HG03064 (cell line): Measurements from ENCODE around the gene RPL18.

Experiments
- ATAC-seq: cut with Tn5 transposase; IDR thresholded peaks from one replicate; pipeline ENCODE4 v1.9.1; 2021; ENCODE audit warnings: low read depth; ENCODE audit not compliant: unreplicated experiment

Gene RPL18

DNA sequence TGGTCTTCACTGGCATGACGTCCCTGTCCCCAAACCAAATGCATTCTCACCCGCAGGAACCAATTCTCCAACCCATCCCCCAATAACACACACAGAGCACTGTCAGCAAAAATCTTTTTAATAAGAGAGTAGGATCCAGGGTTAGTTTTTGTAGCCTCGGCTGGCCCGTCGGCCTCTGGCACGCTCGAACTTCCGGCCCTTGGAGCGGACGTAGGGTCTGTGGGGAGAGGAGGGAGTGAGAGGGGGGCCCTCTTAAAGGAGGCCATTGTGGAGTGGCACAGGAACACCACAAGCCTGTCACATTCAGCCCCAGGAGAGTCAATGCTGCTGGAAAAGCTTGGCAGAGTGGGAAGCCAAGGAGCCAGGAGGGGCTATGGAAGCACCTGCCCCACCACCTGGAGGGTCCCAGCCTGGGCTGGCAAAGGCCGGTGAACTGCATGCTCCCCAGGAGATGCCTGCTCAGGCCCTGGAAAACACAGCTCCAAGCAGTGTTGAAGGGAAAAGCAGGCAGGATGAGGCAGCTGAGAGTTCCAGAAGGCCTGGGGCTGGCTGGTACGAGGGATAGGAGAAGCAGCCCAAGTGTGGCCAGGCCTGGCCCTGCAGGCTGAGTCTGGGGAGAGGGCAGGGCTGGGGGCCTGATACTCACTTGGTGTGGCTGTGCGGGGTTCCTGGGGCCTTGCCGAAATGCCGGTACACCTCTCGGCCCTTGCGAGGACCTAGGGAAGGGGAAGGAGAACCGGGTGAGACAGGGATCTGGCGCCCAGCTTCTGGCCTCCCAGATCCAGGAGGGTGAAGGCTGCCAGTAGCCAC is 3.5 kb downstream of the RPL18 start:
- ATAC-seq: no peak

- no peak for ATAC-seq
Measured at GRCh38 chr19:48614436-48615230, 4.3 kb downstream of the RPL18 start, which contains the start of gene FAM83E. FAM83E (minus strand) TSS chr19:48615076; CDS start chr19:48613372, 1,704 bp downstream.

DNA sequence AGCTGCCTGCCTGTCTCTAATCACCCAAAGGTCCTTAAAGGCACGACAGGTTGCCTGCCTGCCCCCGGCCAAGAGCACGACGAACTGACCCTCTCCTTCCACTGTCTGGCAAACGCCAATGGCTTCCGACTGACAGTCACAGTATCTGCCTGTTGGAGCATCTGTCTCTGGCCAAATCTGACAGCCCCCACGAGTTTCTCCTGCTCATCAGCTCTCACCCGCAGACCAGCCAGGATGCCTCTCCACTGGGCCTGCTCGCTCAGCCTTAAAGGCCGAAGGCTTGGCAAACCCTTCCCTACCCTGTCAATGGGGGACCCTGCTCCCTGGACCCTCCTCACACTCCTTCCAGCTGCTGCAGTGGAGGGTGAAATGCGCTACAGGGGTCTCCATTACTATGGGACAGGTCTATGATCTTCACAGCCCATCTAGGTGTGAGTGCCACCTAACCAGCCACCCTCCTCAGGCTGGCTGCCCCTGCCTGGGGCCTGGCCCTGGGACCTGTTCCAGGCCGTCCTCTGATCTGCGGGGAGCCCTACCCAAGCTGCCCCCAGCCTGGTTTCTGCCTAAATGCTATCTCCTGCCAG is 5.0 kb downstream of the RPL18 start:
- no peak for ATAC-seq

- ATAC-seq: no peak
Measured at GRCh38 chr19:48613024-48613851, 5.7 kb downstream of the RPL18 start.

DNA sequence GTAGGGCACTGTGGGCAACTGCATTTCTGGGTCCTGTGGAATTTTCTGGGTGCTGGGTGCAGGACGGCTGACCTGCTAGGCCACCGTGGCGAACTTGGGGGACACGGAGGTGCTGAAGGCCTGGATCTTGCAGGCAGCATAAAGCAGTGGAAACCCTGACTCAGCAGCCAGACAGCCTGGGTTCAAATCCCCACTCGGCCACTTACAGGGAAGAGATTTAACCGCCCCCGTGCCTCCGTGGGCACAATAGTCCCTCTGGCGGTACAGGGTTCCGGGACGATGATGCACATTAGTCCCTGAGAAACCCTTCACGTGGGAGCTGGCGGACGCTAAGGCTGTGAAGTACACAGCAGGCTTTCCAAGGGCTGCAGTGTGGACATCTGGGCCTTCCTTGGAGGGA is 7.1 kb downstream of the RPL18 start:
- no peak for ATAC-seq

DNA sequence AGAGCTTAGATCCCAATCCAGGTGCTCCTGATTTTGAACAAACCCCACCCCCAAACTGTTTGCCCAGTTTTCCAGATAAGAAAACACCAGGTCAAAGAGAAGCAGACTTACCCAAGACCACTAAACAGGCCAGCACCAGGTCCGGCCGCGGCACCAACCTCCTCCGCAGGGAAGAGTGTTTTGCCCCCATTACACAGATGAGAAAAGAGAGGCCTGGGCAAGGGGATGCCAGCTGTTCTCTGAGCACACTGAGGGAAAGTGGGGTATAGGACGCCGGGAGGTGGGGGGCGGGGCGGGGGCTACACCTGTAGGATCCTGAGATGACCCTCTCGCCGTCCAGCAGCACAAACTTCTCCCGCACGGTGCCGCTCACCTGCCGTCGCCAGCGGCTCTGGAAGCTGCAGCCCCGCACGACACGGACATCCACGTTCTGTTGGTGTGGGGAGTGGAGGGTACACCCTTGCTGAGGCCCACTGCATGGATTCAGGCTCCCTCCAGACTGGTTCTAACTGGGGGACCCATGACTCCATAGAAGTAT is 9.3 kb downstream of the RPL18 start:
- no peak for ATAC-seq

- ATAC-seq: no peak
Measured at GRCh38 chr19:48608798-48609263, 10.1 kb downstream of the RPL18 start.

DNA sequence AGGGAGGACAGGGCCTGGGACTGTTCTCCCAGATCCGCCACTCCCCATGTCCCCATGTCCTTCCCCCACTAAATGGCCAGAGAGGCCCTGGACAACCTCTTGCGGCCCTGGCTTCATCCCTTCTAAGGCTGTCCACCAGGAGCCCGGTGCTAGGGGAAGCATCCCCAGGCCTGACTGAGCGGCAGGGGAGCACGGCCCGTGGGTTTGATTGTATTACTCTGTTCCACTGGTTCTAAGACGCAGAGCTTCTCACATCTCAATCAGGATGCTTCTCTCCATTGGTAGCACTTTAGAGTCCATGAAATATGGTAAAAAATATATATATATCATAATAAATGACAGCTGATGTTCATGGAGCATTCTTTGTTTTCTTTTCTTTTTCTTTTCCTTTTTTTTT is 11.6 kb downstream of the RPL18 start:
- no peak for ATAC-seq

- ATAC-seq: no peak
Measured at GRCh38 chr19:48606463-48607358, 12.3 kb downstream of the RPL18 start, which contains the start of gene SPACA4. SPACA4 (plus strand) TSS chr19:48606742; CDS start chr19:48606979, 237 bp downstream.

DNA sequence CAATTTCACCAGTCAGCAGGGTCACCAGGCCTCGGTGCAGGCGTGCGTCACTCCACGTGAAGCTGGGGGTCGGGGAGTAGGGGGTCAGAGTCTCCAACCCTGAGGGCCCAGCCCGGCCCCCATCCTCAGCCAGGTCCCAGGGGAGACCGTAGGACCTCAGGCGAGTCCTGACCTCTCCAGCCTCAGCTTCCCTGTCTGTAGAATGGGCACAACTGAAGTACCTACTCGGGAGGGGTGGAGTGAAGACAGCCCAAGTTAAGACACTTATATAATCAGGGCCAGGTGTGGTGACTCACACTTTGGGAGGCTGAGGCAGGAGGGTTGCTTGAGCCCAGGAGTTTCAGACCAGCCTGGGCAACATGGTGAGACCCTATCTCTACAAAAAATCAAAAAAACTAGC is 15.1 kb downstream of the RPL18 start:
- ATAC-seq: no peak

DNA sequence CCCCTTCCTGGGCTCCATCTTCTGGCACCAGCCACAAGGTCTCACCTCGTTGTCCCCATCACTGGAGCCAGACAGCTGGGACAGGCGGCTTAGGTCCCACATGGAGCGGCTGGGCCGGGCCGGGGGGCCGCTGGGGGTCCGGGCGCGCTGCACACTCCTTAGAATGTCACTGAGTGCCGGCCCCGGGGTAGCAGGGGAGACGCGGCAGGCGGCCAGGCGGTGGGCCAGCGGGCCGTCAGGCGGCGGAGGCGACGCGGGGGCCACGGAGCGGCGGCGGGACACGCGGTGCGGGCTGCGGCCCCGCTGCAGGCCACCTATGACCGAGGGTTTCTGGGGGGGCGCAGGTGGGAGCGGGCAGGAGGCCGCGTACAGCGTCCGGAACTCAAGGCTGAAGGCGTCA is 15.5 kb downstream of the RPL18 start:
- no peak for ATAC-seq

GRCh38 chr19:48603001-48603400 is 16.0 kb downstream of the RPL18 start:
- ATAC-seq: no peak

DNA sequence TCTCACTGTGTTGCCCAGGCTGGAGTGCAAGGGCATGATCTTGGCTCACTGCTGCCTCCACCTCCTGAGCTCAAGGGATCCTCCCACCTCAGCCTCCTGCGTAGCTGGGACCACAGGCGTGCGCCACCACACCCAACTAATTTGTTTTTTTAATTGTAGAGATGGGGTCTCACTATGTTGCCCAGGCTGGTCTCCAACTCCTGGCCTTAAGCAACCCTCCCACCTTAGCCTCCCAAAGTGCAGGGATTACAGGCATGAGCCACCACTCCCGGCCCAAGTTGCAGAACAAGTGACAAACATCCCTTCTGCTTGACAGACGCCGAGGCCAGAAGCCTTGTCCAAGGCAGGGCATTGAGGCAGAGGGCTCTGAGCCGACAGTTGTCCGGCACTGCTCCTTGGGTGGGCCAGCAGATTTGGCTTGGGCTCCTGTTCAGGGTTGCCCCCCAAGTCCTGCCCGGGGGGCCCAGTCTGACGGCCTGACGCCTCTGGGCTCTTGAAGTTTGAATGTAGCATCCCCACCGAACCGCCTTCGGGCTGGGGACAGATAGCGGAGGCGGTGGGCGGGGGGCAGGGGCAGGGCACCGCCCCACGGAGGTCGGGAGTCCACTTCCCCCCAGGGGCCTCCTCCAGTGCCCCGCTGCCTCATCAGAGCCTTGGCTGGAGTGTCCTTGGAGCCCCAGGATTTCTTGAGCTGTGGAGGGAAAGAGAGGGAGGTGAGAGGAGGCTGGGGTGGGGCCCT is 18.1 kb downstream of the RPL18 start:
- no peak for ATAC-seq

DNA sequence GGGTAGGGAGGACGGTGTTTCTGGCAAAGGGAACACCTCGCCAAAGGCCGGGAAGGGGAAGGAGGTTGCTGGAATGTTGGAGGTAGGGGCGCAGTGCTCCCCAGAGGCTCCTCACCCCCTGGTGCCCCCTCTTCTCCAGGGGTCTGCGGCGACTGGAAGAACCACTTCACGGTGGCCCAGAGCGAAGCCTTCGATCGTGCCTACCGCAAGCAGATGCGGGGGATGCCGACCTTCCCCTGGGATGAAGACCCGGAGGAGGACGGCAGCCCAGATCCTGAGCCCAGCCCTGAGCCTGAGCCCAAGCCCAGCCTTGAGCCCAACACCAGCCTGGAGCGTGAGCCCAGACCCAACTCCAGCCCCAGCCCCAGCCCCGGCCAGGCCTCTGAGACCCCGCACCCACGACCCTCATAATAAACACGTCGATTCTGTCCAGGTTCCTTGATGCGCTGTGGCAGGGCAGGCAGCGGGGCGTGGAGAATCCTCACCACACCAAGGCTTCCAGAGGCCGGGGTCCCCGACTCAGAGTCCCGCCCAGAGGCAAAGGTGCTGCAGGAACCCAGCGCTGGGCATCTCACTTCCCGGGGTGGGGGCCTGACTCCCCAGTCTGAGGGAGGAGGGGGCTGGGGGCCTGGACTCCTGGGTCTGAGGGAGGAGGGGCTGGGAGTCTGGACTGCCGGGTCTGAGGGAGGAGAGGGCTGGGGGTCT is 19.8 kb downstream of the RPL18 start:
- ATAC-seq: no peak

- no peak for ATAC-seq
Measured at GRCh38 chr19:48596679-48597465, 22.1 kb downstream of the RPL18 start.

GRCh38 chr19:48596237-48596636 is 22.7 kb downstream of the RPL18 start:
- no peak for ATAC-seq

- no peak for ATAC-seq
Measured at GRCh38 chr19:48595833-48596232, 23.1 kb downstream of the RPL18 start.
